ENCODE measurements around the gene WDR88.

WDR88 gene

DNA sequence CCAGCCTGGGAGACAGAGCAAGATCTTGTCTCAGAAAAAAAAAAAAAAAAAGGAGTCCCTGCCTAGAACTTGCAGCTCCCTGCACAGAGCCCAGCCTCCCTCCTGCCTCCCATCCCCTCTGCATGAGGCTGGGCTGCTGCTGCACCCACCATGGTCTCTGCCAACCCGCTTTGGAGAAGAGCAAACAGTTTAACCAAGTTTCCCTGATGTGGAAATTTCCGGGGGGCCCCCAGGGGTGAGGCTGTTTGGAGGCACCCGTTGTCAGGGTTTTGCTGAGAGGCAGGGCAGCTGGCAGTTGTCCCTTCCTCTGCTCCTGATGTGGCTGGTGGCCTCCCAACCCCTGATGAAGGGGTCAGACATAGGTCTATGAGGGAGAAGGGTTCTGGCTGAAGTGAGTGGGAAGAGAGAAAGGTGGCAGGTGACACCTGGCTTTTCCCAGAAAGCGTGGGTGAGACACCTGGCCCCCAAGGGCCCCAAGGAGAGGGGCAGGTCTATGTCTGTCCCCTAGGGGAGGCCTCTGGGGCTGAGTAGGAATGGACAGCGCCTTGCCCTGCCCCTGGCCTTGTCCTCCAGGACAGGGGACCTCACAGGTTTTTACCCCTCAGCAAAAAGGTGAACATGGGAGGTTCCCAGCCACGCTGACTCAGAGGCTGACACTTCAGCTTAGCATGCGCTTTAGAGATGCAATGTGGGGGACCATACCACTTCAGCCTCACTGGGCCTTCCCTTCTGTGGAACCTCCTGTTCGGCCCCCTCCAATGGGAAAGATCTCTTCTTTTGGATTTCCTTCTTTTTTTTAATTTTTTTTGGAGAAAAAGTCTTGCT, 67.7 kb downstream of the WDR88 start:
- Histone ChIP-seq H4K91ac (ENCODE audit: low read length) (no peak overlapping the region), H2AFZ (ENCODE audit: low read depth, low read length) (no peak overlapping the region), H2BK120ac (ENCODE audit: low read depth, low read length) (no peak overlapping the region), H3K4me2 (ENCODE audit: low read length, poor library complexity, severe bottlenecking) (no peak overlapping the region), H4K8ac (ENCODE audit: low read length) (no peak overlapping the region), H3K27me3 (ENCODE audit: control insufficient read depth in 1 of 2, insufficient read depth in 1 of 2, low read length in 2 of 2) (no peaks in the 10 kb centered on the region), H3K79me1 (replicated peaks; ENCODE audit: low read length, poor library complexity, severe bottlenecking) (peaks cover 2% of the 10 kb centered on the region), H3K36me3 (ENCODE audit: control insufficient read depth in 1 of 2, insufficient read depth in 2 of 2, low read depth in 1 of 2, low read length in 2 of 2) (peaks cover 36 to 49% of the 10 kb centered on the region in 2 experiments), H3K23ac (ENCODE audit: low read length in 2 of 2) (no peak overlapping the region), H3K4me1 (ENCODE audit: control insufficient read depth, insufficient read depth, low read depth, low read length) (peaks cover 17% of the 10 kb centered on the region), H2BK12ac (ENCODE audit: low read length in 2 of 2) (no peak overlapping the region), H3K9me3 (ENCODE audit: control insufficient read depth, low read length) (no peaks in the 10 kb centered on the region), H3K18ac (ENCODE audit: low read depth in 1 of 2, low read length in 2 of 2) (no peak overlapping the region), H3K4ac (ENCODE audit: low read depth in 1 of 2, low read length in 2 of 2) (no peak overlapping the region), H3K4me3 (ENCODE audit: insufficient read depth in 1 of 2, low read depth in 1 of 2, low read length in 2 of 2) (no peak overlapping the region), H2BK5ac (ENCODE audit: low read depth, low read length, poor library complexity, severe bottlenecking) (no peak overlapping the region), H3K14ac (ENCODE audit: low read length in 2 of 2) (no peak overlapping the region), H3K27ac (ENCODE audit: low read length, poor library complexity, severe bottlenecking) (no peak overlapping the region), H2AK5ac (ENCODE audit: low read length, severe bottlenecking) (no peak overlapping the region), H3K9ac (ENCODE audit: low read length) (no peak overlapping the region), H2BK15ac (ENCODE audit: low read depth, poor library complexity, severe bottlenecking) (no peak overlapping the region)
- 92% methylated on average over 7 of the region's 8 CpGs for WGBS
- no peak for DNase-seq

DNA sequence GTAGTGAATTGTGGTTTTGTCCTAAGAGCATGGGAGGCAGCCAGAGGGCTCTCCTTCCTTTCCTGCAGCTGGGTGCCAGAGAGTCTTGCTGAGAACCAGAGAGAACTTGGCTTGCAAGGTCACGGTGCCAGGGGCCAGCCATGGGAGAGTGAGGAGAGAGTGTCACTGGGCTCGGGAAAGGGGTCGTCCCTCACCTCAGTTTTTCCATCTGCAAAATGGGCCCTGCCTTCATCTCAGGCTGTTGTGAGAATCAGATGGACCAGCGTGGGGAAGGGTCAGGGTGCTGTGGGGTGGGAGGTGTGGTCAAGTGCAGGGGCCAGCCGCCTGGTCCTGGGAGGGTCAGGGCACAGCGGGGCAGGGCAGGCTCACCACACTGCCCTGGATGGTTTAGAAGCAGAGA, 69.6 kb downstream of the WDR88 start:
- DNase-seq: no peak
- no peak overlapping the region for H2BK15ac ChIP-seq (ENCODE audit: low read depth, poor library complexity, severe bottlenecking)
- no peak overlapping the region for H3K4ac ChIP-seq (ENCODE audit: low read depth in 1 of 2, low read length in 2 of 2)
- H2BK120ac ChIP-seq (ENCODE audit: low read depth, low read length): no peak overlapping the region
- H3K27me3 ChIP-seq (ENCODE audit: control insufficient read depth in 1 of 2, insufficient read depth in 1 of 2, low read length in 2 of 2): no peaks in the 10 kb centered on the region
- H3K14ac ChIP-seq (ENCODE audit: low read length in 2 of 2): no peak overlapping the region
- H3K9ac ChIP-seq (ENCODE audit: low read length): no peak overlapping the region
- H2AK5ac ChIP-seq (ENCODE audit: low read length, severe bottlenecking): no peak overlapping the region
- H4K8ac ChIP-seq (ENCODE audit: low read length): no peak overlapping the region
- H3K79me1 ChIP-seq (replicated peaks; ENCODE audit: low read length, poor library complexity, severe bottlenecking): no peaks in the 10 kb centered on the region
- H3K18ac ChIP-seq (ENCODE audit: low read depth in 1 of 2, low read length in 2 of 2): no peak overlapping the region
- no peaks in the 10 kb centered on the region for H3K9me3 ChIP-seq (ENCODE audit: control insufficient read depth, low read length)
- 94% methylated on average over 6 of the region's 6 CpGs for WGBS
- no peak overlapping the region for H2BK12ac ChIP-seq (ENCODE audit: low read length in 2 of 2)
- no peak overlapping the region for H3K4me3 ChIP-seq (ENCODE audit: insufficient read depth in 1 of 2, low read depth in 1 of 2, low read length in 2 of 2)
- no peak overlapping the region for H3K27ac ChIP-seq (ENCODE audit: low read length, poor library complexity, severe bottlenecking)
- H2BK5ac ChIP-seq (ENCODE audit: low read depth, low read length, poor library complexity, severe bottlenecking): no peak overlapping the region
- no peak overlapping the region for H4K91ac ChIP-seq (ENCODE audit: low read length)
- H3K36me3 ChIP-seq (ENCODE audit: control insufficient read depth in 1 of 2, insufficient read depth in 2 of 2, low read depth in 1 of 2, low read length in 2 of 2): peaks cover 44 to 67% of the 10 kb centered on the region in 2 experiments
- peaks cover 9% of the 10 kb centered on the region for H3K4me1 ChIP-seq (ENCODE audit: control insufficient read depth, insufficient read depth, low read depth, low read length)
- H3K23ac ChIP-seq (ENCODE audit: low read length in 2 of 2): no peak overlapping the region
- no peak overlapping the region for H3K4me2 ChIP-seq (ENCODE audit: low read length, poor library complexity, severe bottlenecking)
- H2AFZ ChIP-seq (ENCODE audit: low read depth, low read length): no peak overlapping the region

DNA sequence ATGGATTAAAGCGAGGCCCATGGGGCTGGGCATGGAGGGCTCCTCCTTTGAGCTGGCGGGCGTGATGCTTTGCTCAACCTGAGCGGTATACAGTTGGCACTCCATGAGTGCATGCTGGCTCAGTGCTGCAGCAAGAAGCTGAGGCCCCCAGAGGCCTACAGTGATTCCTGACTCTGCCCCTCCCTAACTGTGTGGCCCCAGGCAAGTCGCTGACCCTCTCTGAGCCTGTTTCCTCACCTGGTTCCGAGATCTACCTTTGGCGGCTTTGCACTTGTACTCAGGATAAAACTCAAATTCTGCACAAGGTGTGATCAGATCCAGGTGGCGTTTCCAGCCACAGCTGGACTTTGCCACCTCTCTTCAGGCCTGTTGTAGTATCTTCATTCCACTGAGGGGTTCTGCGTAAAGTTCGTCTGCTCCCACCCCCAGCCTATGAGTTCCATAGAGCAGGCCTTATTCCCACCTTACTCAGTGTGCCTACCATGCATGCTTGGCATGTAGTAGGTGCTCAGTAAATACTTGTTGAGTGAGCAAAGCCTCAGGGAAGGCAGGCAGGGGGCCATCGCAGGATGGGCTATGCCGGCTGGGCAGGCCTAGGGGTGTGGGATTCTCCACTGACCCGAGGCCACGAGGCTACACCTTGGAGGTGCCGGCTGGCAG, 70.1 kb downstream of the WDR88 start:
- H2AFZ ChIP-seq (ENCODE audit: low read depth, low read length): no peak overlapping the region
- H4K91ac ChIP-seq (ENCODE audit: low read length): peak overlapping the region; percentile 52
- H3K4me2 ChIP-seq (ENCODE audit: low read length, poor library complexity, severe bottlenecking): no peak overlapping the region
- no peak overlapping the region for H2BK15ac ChIP-seq (ENCODE audit: low read depth, poor library complexity, severe bottlenecking)
- no peak overlapping the region for H3K4ac ChIP-seq (ENCODE audit: low read depth in 1 of 2, low read length in 2 of 2)
- no peak overlapping the region for H3K9ac ChIP-seq (ENCODE audit: low read length)
- H3K18ac ChIP-seq (ENCODE audit: low read depth in 1 of 2, low read length in 2 of 2): no peak overlapping the region
- no peak overlapping the region for H3K23ac ChIP-seq (ENCODE audit: low read length in 2 of 2)
- H3K14ac ChIP-seq (ENCODE audit: low read length in 2 of 2): no peak overlapping the region
- no peak overlapping the region for H2AK5ac ChIP-seq (ENCODE audit: low read length, severe bottlenecking)
- no peak overlapping the region for H2BK120ac ChIP-seq (ENCODE audit: low read depth, low read length)
- no peak overlapping the region for H2BK12ac ChIP-seq (ENCODE audit: low read length in 2 of 2)
- H3K79me1 ChIP-seq (replicated peaks; ENCODE audit: low read length, poor library complexity, severe bottlenecking): no peaks in the 10 kb centered on the region
- H2BK5ac ChIP-seq (ENCODE audit: low read depth, low read length, poor library complexity, severe bottlenecking): no peak overlapping the region
- H3K4me3 ChIP-seq (ENCODE audit: insufficient read depth in 1 of 2, low read depth in 1 of 2, low read length in 2 of 2): no peak overlapping the region
- H3K4me1 ChIP-seq (ENCODE audit: control insufficient read depth, insufficient read depth, low read depth, low read length): peaks cover 9% of the 10 kb centered on the region
- no peak overlapping the region for H3K27ac ChIP-seq (ENCODE audit: low read length, poor library complexity, severe bottlenecking)
- no peaks in the 10 kb centered on the region for H3K9me3 ChIP-seq (ENCODE audit: control insufficient read depth, low read length)
- no peak overlapping the region for H4K8ac ChIP-seq (ENCODE audit: low read length)
- WGBS: 98% methylated on average over 13 of the region's 15 CpGs
- no peak for DNase-seq
- no peaks in the 10 kb centered on the region for H3K27me3 ChIP-seq (ENCODE audit: control insufficient read depth in 1 of 2, insufficient read depth in 1 of 2, low read length in 2 of 2)
- peaks cover 40 to 70% of the 10 kb centered on the region in 2 experiments for H3K36me3 ChIP-seq (ENCODE audit: control insufficient read depth in 1 of 2, insufficient read depth in 2 of 2, low read depth in 1 of 2, low read length in 2 of 2)
